Measurements from ENCODE around the gene HSF2BP.
"Not testable (repeated sequence)": the region's sequence is repeated elsewhere in the genome, so short reads cannot be mapped to it uniquely, and the experiment has no call there.

The HSF2BP gene

GRCh38 chr21:43616861-43617260, 42.4 kb downstream of the HSF2BP start:
- DNase-seq: not testable (repeated sequence)

GRCh38 chr21:43614839-43615238, 44.4 kb downstream of the HSF2BP start:
- no peak for DNase-seq

- no peak for DNase-seq
Observed at GRCh38 chr21:43613755-43614638, 45.3 kb downstream of the HSF2BP start.

- DNase-seq: no peak
Observed at GRCh38 chr21:43611598-43612369, 47.5 kb downstream of the HSF2BP start.

GRCh38 chr21:43609501-43610340, 49.6 kb downstream of the HSF2BP start:
- no peak for DNase-seq

- DNase-seq: no peak
Observed at GRCh38 chr21:43608664-43609063, 50.6 kb downstream of the HSF2BP start.

GRCh38 chr21:43608225-43608624, 51.1 kb downstream of the HSF2BP start:
- DNase-seq: no peak

- no peak for DNase-seq
Observed at GRCh38 chr21:43605320-43606215, 53.7 kb downstream of the HSF2BP start.

- DNase-seq: no peak
Observed at GRCh38 chr21:43604505-43605204, 54.6 kb downstream of the HSF2BP start.

- DNase-seq: no peak
Observed at GRCh38 chr21:43603641-43604504, 55.4 kb downstream of the HSF2BP start.

GRCh38 chr21:43603233-43603626, 56.1 kb downstream of the HSF2BP start:
- no peak for DNase-seq

- no peak for DNase-seq
Observed at GRCh38 chr21:43602266-43603232, 56.7 kb downstream of the HSF2BP start.

- no peak for DNase-seq
Observed at GRCh38 chr21:43600642-43601402, 58.5 kb downstream of the HSF2BP start.

- no peak for DNase-seq
Observed at GRCh38 chr21:43599728-43600127, 59.6 kb downstream of the HSF2BP start.

GRCh38 chr21:43598416-43599120, 60.7 kb downstream of the HSF2BP start:
- DNase-seq: no peak

- DNase-seq: no peak
Observed at GRCh38 chr21:43597540-43598250, 61.6 kb downstream of the HSF2BP start.

- DNase-seq: no peak
Observed at GRCh38 chr21:43597052-43597451, 62.2 kb downstream of the HSF2BP start.

Data from activated CD8-positive, alpha-beta memory T cell treated with anti-CD3 and anti-CD28 coated beads for 24 hours (primary cell).